Fibroblast of lung (primary cell): ENCODE results near the gene MCTP1. TPM values are rescaled to one million over a fixed set of nuclear protein-coding genes. Genes with fewer than 3 reads are reported as not detected.

Source experiments
- DNase-seq, 2 donors: peaks; one replicate each; pipeline versions ENCODE4 v3.0.0 to v3.0.0-alpha.2; 2010; ENCODE audit warnings: low read depth in 2 of 2
- H2AFZ ChIP-seq: 2 replicates; pipeline ENCODE4 v1.5.1; 2012; ENCODE audit warnings: low read length, control low read depth, inconsistent platforms
- H3K27ac ChIP-seq: 2 replicates; pipeline ENCODE4 v1.5.1; 2011; ENCODE audit warnings: low read length, control low read depth; ENCODE audit not compliant: insufficient read depth
- H3K27me3 ChIP-seq: 2 replicates; pipeline ENCODE4 v1.5.1; 2011; ENCODE audit warnings: mild to moderate bottlenecking, low read length; ENCODE audit not compliant: control insufficient read depth, insufficient read depth
- H3K36me3 ChIP-seq: 2 replicates; pipeline ENCODE4 v1.5.1; 2011; ENCODE audit warnings: low read length; ENCODE audit not compliant: control insufficient read depth, insufficient read depth
- H3K4me1 ChIP-seq: 2 replicates; pipeline ENCODE4 v1.5.1; 2011; ENCODE audit warnings: low read length; ENCODE audit not compliant: control insufficient read depth, insufficient read depth; ENCODE audit errors: extremely low read depth
- H3K4me2 ChIP-seq: 2 replicates; pipeline ENCODE4 v1.5.1; 2011; ENCODE audit warnings: low read length, control low read depth; ENCODE audit not compliant: insufficient read depth; ENCODE audit errors: extremely low read depth
- H3K4me3 ChIP-seq, 4 experiments: fragments of 200-600 bp in 1 of 4; sonication (generic) in 1 of 4; replicated peaks in 1 of 4; 2 replicates each; pipeline ENCODE4 v1.5.1; 2011 to 2016; ENCODE audit warnings: low read length in 4 of 4, low read depth in 3 of 4, mild to moderate bottlenecking in 3 of 4, control low read depth in 2 of 4, inconsistent platforms in 1 of 4, mixed read lengths in 1 of 4; ENCODE audit not compliant: insufficient read depth in 1 of 4; ENCODE audit errors: control extremely low read depth in 1 of 4
- H3K79me2 ChIP-seq: 2 replicates; pipeline ENCODE4 v1.5.1; 2012; ENCODE audit warnings: mild to moderate bottlenecking, low read length, inconsistent platforms; ENCODE audit not compliant: control insufficient read depth, insufficient read depth
- H3K9ac ChIP-seq: 2 replicates; pipeline ENCODE4 v1.5.1; 2011; ENCODE audit warnings: mild to moderate bottlenecking, low read length, control low read depth; ENCODE audit not compliant: insufficient read depth
- H3K9me3 ChIP-seq: 2 replicates; pipeline ENCODE4 v1.5.1; 2012; ENCODE audit warnings: low read depth, low read length; ENCODE audit not compliant: control insufficient read depth, insufficient read depth
- H4K20me1 ChIP-seq: 2 replicates; pipeline ENCODE4 v1.5.1; 2011; ENCODE audit warnings: low read length; ENCODE audit not compliant: control insufficient read depth, insufficient read depth; ENCODE audit errors: extremely low read depth
- CTCF ChIP-seq, 2 donors: IDR thresholded peaks in 1 of 2; conservative IDR thresholded peaks in 1 of 2; 1 replicate in 1 of 2; 2 replicates in 1 of 2; pipeline ENCODE4 v1.5.1; 2011 to 2012; ENCODE audit warnings: low read length in 2 of 2, control low read depth in 1 of 2, inconsistent platforms in 1 of 2, low read depth in 1 of 2, mild to moderate bottlenecking in 1 of 2
- EZH2 ChIP-seq: IDR thresholded peaks from 2 replicates; pipeline ENCODE4 v1.5.1; 2012; ENCODE audit warnings: low read length, control low read depth, mild to moderate bottlenecking; ENCODE audit errors: missing control alignments
- polyA plus RNA-seq, 2 donors: library from polyadenylated mRNA; depleted of rRNA in 1 of 2; stranded (reverse) in 1 of 2; unstranded in 1 of 2; fragments of >200 nt; gene quantifications; 2 replicates each; pipeline ENCODE4 v1.2.1, GENCODE V29; 2011 to 2012; ENCODE audit warnings: missing spikeins in 1 of 2
- total RNA-seq: library from RNA; depleted of rRNA; stranded (reverse); fragments of >200 nt; gene quantifications from 2 replicates; pipeline ENCODE4 v1.2.1, GENCODE V29; 2014

Gene MCTP1
- total and polyA plus RNA-seq, 2 donors (not counting 1 experiment from before 2014, with no cell fraction given): 0.78 to 7.9 TPM

GRCh38 chr5:95285409-95285755, 488 bp upstream of the MCTP1 start:
- no peaks in the 10 kb centered on the region for H4K20me1 ChIP-seq
- TF ChIP-seq CTCF (conservative IDR thresholded peaks at IDR 0.05 in 1 of 2, IDR thresholded peaks at IDR 0.05 in 1 of 2; ENCODE audit: low read depth in 1 of 2, low read length in 2 of 2) (no peak), EZH2 (peak; percentile 70)
- H3K4me1 ChIP-seq: no peaks in the 10 kb centered on the region
- H3K4me3 ChIP-seq: peak overlapping the region in 2 of 4 experiments; percentile 27 to 57
- peak; percentile 9 to 17 for DNase-seq
- H3K9me3 ChIP-seq: no peaks in the 10 kb centered on the region
- peak overlapping the region; percentile 90 for H3K4me2 ChIP-seq
- H3K27me3 ChIP-seq: peaks cover 25% of the 10 kb centered on the region
- no peak overlapping the region for H3K27ac ChIP-seq
- H2AFZ ChIP-seq: no peak overlapping the region
- no peaks in the 10 kb centered on the region for H3K36me3 ChIP-seq
- no peaks in the 10 kb centered on the region for H3K79me2 ChIP-seq
- H3K9ac ChIP-seq: no peak overlapping the region

- no peaks in the 10 kb centered on the region for H3K4me1 ChIP-seq
- peak overlapping the region; percentile 45 for H2AFZ ChIP-seq
- H3K27ac ChIP-seq: no peak overlapping the region
- H3K4me3 ChIP-seq: peak overlapping the region; percentile 40 to 57 (median 47)
- no peak overlapping the region for H3K9ac ChIP-seq
- peaks cover 25% of the 10 kb centered on the region for H3K27me3 ChIP-seq
- no peaks in the 10 kb centered on the region for H4K20me1 ChIP-seq
- peak overlapping the region; percentile 90 for H3K4me2 ChIP-seq
- H3K36me3 ChIP-seq: no peaks in the 10 kb centered on the region
- no peaks in the 10 kb centered on the region for H3K9me3 ChIP-seq
- peak in 1 of 2 donors; percentile 26 for DNase-seq
- no peaks in the 10 kb centered on the region for H3K79me2 ChIP-seq
- TF ChIP-seq CTCF (conservative IDR thresholded peaks at IDR 0.05 in 1 of 2, IDR thresholded peaks at IDR 0.05 in 1 of 2; ENCODE audit: low read depth in 1 of 2, low read length in 2 of 2) (peak; percentile 29 to 32), EZH2 (no peak)
Measured at GRCh38 chr5:95283761-95284571, 928 bp downstream of the MCTP1 start.

- peak; percentile 48 for TF ChIP-seq EZH2
- no peak for TF ChIP-seq CTCF (conservative IDR thresholded peaks at IDR 0.05 in 1 of 2, IDR thresholded peaks at IDR 0.05 in 1 of 2; ENCODE audit: low read depth in 1 of 2, low read length in 2 of 2)
- no peak for DNase-seq
- no peaks in the 10 kb centered on the region for H3K36me3 ChIP-seq
- no peaks in the 10 kb centered on the region for H3K79me2 ChIP-seq
- peak overlapping the region in 2 of 4 experiments; percentile 39 to 57 for H3K4me3 ChIP-seq
- H3K9me3 ChIP-seq: no peaks in the 10 kb centered on the region
- H4K20me1 ChIP-seq: no peaks in the 10 kb centered on the region
- no peak overlapping the region for H3K9ac ChIP-seq
- H3K4me2 ChIP-seq: no peak overlapping the region
- peaks cover 25% of the 10 kb centered on the region for H3K27me3 ChIP-seq
- H2AFZ ChIP-seq: no peak overlapping the region
- H3K27ac ChIP-seq: no peak overlapping the region
- no peaks in the 10 kb centered on the region for H3K4me1 ChIP-seq
Measured at GRCh38 chr5:95283022-95283615, 1.8 kb downstream of the MCTP1 start.
